HG02642 (cell line): ENCODE measurements around the gene MROH9.
"Not testable (repeated sequence)": the region's sequence is repeated elsewhere in the genome, so short reads cannot be mapped to it uniquely, and the experiment has no call there.

ENCODE experiments used
- ATAC-seq: cut with Tn5 transposase; IDR thresholded peaks from one replicate; pipeline ENCODE4 v1.9.1; 2021; ENCODE audit warnings: mild to moderate bottlenecking; ENCODE audit not compliant: unreplicated experiment, poor library complexity

The MROH9 gene

DNA sequence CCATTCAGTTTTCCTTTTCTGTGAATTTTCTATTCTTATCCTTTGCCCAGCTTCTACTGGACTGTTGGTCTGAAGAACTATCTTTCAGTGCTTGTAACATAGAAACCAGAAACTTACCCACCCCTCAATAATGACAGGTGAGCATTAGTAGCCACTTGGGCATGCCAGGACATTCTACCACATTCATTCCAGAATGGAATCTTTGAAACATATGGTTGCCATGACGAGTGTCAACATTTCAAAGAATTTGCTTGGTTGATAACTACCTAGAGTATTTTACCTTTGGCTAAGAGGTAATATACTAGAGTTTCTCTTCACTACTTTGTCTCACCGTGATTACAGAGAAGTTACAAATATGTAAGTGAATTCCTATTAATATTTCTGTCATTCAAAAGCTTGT is at the start of gene MROH9:
Gene MROH9 (plus strand): TSS at position 304 of the 400 bp plus-strand sequence. CDS start 10,023 bp downstream, outside the sequence.
- no peak for ATAC-seq

GRCh38 chr1:170885551-170885950 is 49.8 kb upstream of the MROH9 start:
- no peak for ATAC-seq

DNA sequence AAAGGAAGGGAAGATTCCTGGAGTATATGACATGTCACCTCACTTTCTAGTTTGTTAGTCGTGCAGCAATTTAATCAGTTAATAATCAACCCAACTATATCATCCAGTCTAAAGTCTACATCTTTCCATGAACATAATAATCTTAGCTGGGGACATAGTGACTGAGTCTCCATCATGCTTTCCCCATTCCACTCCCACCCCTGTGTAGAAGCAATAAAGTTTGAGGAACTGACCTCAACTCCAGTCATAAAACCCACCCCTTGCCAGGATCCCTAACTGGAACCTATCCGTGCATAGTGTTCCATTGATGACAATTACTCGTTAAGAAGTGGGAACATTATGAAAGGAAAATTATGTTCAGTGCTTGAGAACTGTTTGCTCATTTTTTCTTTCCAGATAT is 48.9 kb upstream of the MROH9 start:
- no peak for ATAC-seq

GRCh38 chr1:170887726-170888125 is 47.6 kb upstream of the MROH9 start:
- no peak for ATAC-seq

DNA sequence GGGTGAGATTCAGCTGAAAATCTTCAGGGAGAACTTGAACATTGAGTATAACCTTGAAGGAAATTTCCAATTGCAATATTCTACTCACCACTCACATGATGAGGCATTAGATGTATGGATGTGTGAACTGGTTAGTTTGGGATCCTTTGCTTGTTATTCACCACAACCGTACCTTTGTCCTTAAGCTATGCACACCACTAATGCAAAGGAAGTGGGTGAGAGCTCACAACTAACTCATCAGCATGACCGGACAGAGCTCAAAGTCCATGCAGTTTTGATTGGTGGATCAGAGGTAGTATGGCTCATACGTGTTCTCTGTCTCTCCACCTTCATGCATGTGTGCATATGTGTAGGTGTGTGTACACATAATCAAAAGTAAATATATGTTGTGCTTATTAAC is 43.5 kb upstream of the MROH9 start:
- no peak for ATAC-seq

DNA sequence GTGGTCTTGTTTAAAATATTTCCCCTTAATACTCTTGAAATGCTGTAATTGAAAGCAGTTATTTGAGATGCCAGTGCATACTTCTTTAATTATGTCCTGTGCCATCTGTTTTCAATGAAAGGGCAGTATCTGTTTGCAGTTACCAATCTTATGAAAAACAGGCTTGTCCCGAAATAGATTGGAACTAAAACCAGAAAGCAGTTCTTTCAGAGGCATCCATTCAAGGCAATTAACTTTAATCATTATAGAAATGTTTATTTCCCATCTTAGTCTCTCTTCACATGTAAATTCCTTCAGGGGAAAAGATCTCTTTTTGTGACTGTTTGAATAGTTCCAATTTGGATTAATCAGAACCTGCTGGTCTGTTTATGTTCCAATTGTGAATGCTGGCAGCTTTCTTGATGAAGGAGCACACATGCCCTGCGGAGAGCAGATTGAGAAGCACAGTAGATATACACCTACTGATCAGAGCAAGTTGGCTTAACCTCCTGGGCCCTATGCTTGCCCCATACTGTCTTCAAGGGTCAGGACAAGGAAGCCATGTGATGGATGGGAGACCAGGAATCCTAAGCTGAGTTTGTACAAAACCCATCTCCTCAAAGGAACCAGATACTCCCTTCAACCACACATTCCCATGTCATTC is 41.6 kb upstream of the MROH9 start:
- ATAC-seq = no peak

GRCh38 chr1:170903961-170904360 is 31.4 kb upstream of the MROH9 start:
- no peak for ATAC-seq

DNA sequence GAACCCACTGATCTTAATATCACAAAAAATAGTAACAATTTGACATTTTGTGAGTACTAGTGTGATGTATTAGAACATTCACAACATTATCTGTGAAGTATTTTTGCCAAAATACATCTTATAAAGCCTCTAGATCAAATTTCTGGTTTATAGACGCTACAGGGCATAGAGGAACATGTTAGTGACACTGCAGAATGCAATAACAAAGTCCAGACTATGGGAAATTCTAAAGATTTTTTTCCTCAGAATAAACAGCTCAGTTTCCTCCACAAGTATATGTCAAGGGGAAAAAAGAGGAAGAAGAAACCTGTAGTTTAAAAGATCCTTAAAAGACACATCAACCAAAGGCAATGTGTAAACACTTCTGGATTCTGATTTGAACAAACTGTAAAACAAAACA is 26.4 kb upstream of the MROH9 start:
- ATAC-seq = no peak

- no peak for ATAC-seq
Measured at GRCh38 chr1:170910273-170910672, 25.1 kb upstream of the MROH9 start.

DNA sequence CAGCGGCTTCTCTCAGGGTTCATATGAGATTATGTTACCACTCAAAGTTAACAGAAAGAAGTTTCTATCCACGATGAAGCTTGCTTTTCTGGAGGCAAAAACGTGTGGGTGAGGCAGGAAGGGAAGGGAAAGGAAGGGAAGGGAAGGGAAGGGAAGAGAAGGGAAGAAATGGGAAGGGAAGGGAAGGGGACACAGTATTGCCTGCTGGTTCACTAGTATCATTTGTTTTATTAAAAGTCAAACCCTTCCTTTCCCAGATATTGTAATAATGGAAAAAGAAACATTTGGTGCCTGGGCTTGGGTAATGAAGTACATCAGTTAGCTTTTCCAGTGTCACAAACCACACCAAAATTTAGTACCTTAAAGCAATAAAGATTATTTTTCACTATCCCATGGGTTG is 18.0 kb upstream of the MROH9 start:
- no peak for ATAC-seq

GRCh38 chr1:170924656-170925055 is 10.7 kb upstream of the MROH9 start:
- ATAC-seq = not testable (repeated sequence)

- ATAC-seq = no peak
Measured at GRCh38 chr1:170927955-170928840, 7.1 kb upstream of the MROH9 start.

- peak; percentile 9 for ATAC-seq
Measured at GRCh38 chr1:170929412-170929834, 5.9 kb upstream of the MROH9 start.

DNA sequence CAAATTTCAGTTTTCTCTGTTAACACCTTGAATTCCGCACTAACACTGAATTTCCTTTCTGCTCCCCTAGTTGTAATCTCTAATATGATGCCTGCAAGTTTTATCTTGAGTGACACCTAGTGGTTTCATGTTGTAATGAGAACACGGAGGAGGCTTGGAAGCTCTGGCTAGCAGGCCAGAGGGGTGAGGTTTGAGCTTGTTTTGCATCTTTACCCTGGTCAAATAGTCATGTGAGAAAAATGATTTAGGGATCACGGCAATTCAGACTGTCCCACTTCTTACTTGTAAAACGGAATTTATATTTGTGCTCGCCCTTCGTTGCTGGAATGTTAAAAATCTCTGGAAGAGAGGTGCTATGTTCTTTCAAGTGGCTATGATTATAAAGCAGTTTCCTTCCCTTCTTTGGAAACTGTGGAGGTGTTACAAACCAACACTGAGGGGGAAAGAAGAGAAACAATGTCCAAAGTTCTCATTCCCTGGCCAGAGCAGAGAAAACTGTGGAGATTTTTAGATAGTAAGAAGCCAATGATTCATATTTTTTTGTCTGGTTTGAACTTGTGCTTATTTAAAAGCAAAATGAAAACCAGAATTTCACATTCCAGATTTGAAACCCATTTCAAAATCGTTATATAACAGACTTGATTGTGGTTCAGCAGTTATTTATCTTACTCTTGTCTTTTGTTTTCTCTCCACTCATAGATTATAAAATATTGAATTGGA is 5.3 kb upstream of the MROH9 start:
- ATAC-seq = peak; percentile 95

- no peak for ATAC-seq
Measured at GRCh38 chr1:170931650-170932049, 3.7 kb upstream of the MROH9 start.

GRCh38 chr1:170932236-170932635 is 3.1 kb upstream of the MROH9 start:
- ATAC-seq = no peak

DNA sequence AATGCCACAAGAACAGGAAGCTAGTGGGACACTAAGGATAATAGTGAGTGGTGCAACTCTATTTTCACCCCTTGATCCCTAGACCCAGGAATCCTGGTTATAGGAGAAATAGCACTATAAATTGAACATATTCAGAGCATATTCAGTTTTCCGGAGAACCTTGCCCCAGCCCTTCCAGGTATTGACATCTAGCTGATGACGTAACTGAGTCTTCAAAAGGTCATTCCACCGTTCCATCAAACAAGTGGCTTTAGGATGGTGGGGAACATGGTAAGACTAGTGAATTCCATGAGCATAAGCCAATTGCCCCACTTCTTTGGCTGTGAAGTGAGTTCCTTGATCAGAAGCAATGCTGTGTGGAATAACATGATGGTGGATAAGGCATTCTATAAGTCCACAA is 2.9 kb downstream of the MROH9 start:
- ATAC-seq = no peak

GRCh38 chr1:170939476-170939875 is 4.1 kb downstream of the MROH9 start:
- no peak for ATAC-seq

DNA sequence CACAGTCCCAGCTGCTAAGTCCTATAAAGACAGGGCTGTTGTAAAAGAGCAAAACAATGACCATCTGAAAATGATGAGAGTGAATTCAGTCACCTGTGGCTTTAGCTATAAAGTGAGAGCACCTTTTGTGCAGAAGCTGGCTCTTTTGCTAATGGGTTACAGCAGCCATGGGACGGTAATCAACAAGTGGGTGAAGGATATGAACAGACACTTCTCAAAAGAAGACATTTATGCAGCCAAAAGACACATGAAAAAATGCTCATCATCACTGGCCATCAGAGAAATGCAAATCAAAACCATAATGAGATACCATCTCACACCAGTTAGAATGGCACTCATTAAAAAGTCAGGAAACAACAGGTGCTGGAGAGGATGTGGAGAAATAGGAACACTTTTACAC is 16.4 kb downstream of the MROH9 start:
- ATAC-seq = not testable (repeated sequence)

GRCh38 chr1:170959385-170959784 is 24.1 kb downstream of the MROH9 start:
- ATAC-seq = no peak

- ATAC-seq = no peak
Measured at GRCh38 chr1:170964506-170964905, 29.2 kb downstream of the MROH9 start.
